ENCODE measurements around the gene MTHFD1L. TPM values are rescaled to one million over a fixed set of nuclear protein-coding genes. Genes with fewer than 3 reads are reported as not detected.

MTHFD1L gene
- total and polyA plus RNA-seq, 9 of the 15 experiments (the other 6 are each of a cell fraction or from before 2014, with no cell fraction given): 20.9 to 128 (median 61.0) TPM

DNA sequence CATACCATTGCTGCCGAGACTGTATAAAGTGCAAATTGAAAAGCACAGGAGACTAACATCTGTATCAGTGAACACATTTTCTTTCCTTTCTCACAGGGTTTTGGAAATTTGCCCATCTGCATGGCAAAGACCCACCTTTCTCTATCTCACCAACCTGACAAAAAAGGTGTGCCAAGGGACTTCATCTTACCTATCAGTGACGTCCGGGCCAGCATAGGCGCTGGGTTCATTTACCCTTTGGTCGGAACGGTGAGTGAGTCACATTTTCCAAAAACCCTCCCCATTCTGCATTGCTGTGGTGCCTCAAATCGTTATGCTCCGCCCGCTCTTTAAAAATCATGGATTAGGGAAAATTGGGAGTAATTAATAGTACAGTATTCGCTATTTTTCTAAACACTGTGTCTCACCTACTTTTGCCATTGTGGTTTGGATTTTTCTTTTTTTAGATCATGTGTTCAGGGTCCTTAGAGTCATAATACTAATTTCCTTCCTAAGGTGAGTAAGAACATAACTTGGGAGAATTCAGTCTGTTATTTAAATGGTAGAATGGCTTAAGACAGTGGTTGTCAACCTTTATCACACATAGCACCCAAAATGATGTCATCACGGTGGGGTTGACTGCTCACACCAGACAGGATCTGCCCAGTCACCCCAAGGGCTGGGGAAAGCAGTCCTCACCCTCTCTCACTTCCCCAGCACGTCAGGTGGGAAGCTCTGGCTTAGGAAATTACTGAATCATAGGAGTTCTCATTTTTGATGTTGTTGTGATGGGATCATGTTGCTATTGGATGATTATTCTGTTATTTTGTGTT, 171.6 kb downstream of the MTHFD1L start (continued):
- TF ChIP-seq ZBTB11 (CRISPR knock-in tag; IDR thresholded peaks at IDR 0.05) (no peak), KLF1 (tag; IDR thresholded peaks at IDR 0.05) (no peak), JUND (IDR thresholded peaks at IDR 0.05; ENCODE audit: borderline replicate concordance, low read depth, low read length) (peak; percentile 51; the same call in 1 of the 2 replicates), JUND (tag; IDR thresholded peaks at IDR 0.05; ENCODE audit: borderline replicate concordance, low read depth, low read length) (no peak), NCOA2 (IDR thresholded peaks at IDR 0.05; ENCODE audit: partially characterized antibody in 2 of 2) (no peak), CHD2 (IDR thresholded peaks at IDR 0.05; ENCODE audit: low read depth, low read length) (no peak), ZNF318 (IDR thresholded peaks at IDR 0.05; ENCODE audit: borderline replicate concordance in 1 of 2, low read depth in 1 of 2) (no peak), NR0B1 (IDR thresholded peaks at IDR 0.05; ENCODE audit: partially characterized antibody) (no peak), ZNF239 (CRISPR knock-in tag; IDR thresholded peaks at IDR 0.05) (no peak), GTF2E2 (tag; IDR thresholded peaks at IDR 0.05) (no peak), FOS (IDR thresholded peaks at IDR 0.05; ENCODE audit: extremely low read depth, insufficient read length) (no peak), ZNF79 (CRISPR knock-in tag; IDR thresholded peaks at IDR 0.05; ENCODE audit: low read depth) (no peak)

Data from K562 (cell line).